ENCODE results near the gene PTPRF.

PTPRF gene

GRCh38 chr1:43537423-43538142 lies 6.9 kb downstream of the PTPRF start:
- H3K4me1 Mint-ChIP-seq = no peaks in the 10 kb centered on the region
- no peaks in the 10 kb centered on the region for H3K36me3 Mint-ChIP-seq
- ATAC-seq (ENCODE audit: low read depth) = no peak
- H3K27ac Mint-ChIP-seq = no peak overlapping the region
- H3K9me3 Mint-ChIP-seq = no peaks in the 10 kb centered on the region
- no peak for DNase-seq (ENCODE audit: low spot score in 2 of 2)
- H3K4me3 Mint-ChIP-seq = no peak overlapping the region
- peaks cover 23% of the 10 kb centered on the region for H3K27me3 Mint-ChIP-seq

- no peak overlapping the region for H3K27ac Mint-ChIP-seq
- ATAC-seq (ENCODE audit: low read depth) (no peak), DNase-seq (ENCODE audit: low spot score in 2 of 2) (no peak)
- peaks cover 18% of the 10 kb centered on the region for H3K27me3 Mint-ChIP-seq
- H3K9me3 Mint-ChIP-seq = no peaks in the 10 kb centered on the region
- H3K4me1 Mint-ChIP-seq = no peaks in the 10 kb centered on the region
- no peak overlapping the region for H3K4me3 Mint-ChIP-seq
- H3K36me3 Mint-ChIP-seq = no peaks in the 10 kb centered on the region
Observed at GRCh38 chr1:43538143-43538487, 7.4 kb downstream of the PTPRF start.

GRCh38 chr1:43538969-43539368 lies 8.3 kb downstream of the PTPRF start:
- no peaks in the 10 kb centered on the region for H3K9me3 Mint-ChIP-seq
- H3K27ac Mint-ChIP-seq = no peak overlapping the region
- H3K27me3 Mint-ChIP-seq = peaks cover 18% of the 10 kb centered on the region
- H3K4me1 Mint-ChIP-seq = no peaks in the 10 kb centered on the region
- no peaks in the 10 kb centered on the region for H3K36me3 Mint-ChIP-seq
- H3K4me3 Mint-ChIP-seq = no peak overlapping the region
- no peak for ATAC-seq (ENCODE audit: low read depth)
- no peak for DNase-seq (ENCODE audit: low spot score in 2 of 2)

GRCh38 chr1:43539726-43540434 lies 9.2 kb downstream of the PTPRF start:
- H3K4me1 Mint-ChIP-seq = no peaks in the 10 kb centered on the region
- ATAC-seq (ENCODE audit: low read depth) (no peak), DNase-seq (ENCODE audit: low spot score in 2 of 2) (no peak)
- H3K36me3 Mint-ChIP-seq = no peaks in the 10 kb centered on the region
- H3K4me3 Mint-ChIP-seq = no peak overlapping the region
- no peaks in the 10 kb centered on the region for H3K9me3 Mint-ChIP-seq
- H3K27ac Mint-ChIP-seq = no peak overlapping the region
- H3K27me3 Mint-ChIP-seq = peaks cover 13% of the 10 kb centered on the region

GRCh38 chr1:43540653-43541071 lies 10.0 kb downstream of the PTPRF start:
- Mint-ChIP-seq H3K36me3 (no peaks in the 10 kb centered on the region), H3K9me3 (no peaks in the 10 kb centered on the region), H3K27ac (no peak overlapping the region), H3K4me1 (no peaks in the 10 kb centered on the region), H3K4me3 (no peak overlapping the region), H3K27me3 (peaks cover 13% of the 10 kb centered on the region)
- ATAC-seq (ENCODE audit: low read depth) (no peak), DNase-seq (ENCODE audit: low spot score in 2 of 2) (no peak)

GRCh38 chr1:43541141-43541540 lies 10.5 kb downstream of the PTPRF start:
- ATAC-seq (ENCODE audit: low read depth) (no peak), DNase-seq (ENCODE audit: low spot score in 2 of 2) (no peak)
- H3K9me3 Mint-ChIP-seq = no peaks in the 10 kb centered on the region
- no peak overlapping the region for H3K4me3 Mint-ChIP-seq
- H3K36me3 Mint-ChIP-seq = no peaks in the 10 kb centered on the region
- no peaks in the 10 kb centered on the region for H3K4me1 Mint-ChIP-seq
- H3K27me3 Mint-ChIP-seq = peaks cover 13% of the 10 kb centered on the region
- H3K27ac Mint-ChIP-seq = no peak overlapping the region

- H3K27me3 Mint-ChIP-seq = peaks cover 16% of the 10 kb centered on the region
- ATAC-seq (ENCODE audit: low read depth) = no peak
- peaks cover 3% of the 10 kb centered on the region for H3K4me1 Mint-ChIP-seq
- H3K27ac Mint-ChIP-seq = no peak overlapping the region
- H3K4me3 Mint-ChIP-seq = no peak overlapping the region
- no peak for DNase-seq (ENCODE audit: low spot score in 2 of 2)
- no peaks in the 10 kb centered on the region for H3K36me3 Mint-ChIP-seq
- H3K9me3 Mint-ChIP-seq = no peaks in the 10 kb centered on the region
Observed at GRCh38 chr1:43541721-43542401, 11.2 kb downstream of the PTPRF start.

GRCh38 chr1:43542527-43543458 lies 12.1 kb downstream of the PTPRF start:
- Mint-ChIP-seq H3K27me3 (peaks cover 17% of the 10 kb centered on the region), H3K9me3 (no peaks in the 10 kb centered on the region), H3K4me3 (no peak overlapping the region), H3K4me1 (peaks cover 3% of the 10 kb centered on the region), H3K36me3 (no peaks in the 10 kb centered on the region), H3K27ac (no peak overlapping the region)
- DNase-seq (ENCODE audit: low spot score in 2 of 2) (no peak), ATAC-seq (ENCODE audit: low read depth) (no peak)

GRCh38 chr1:43543567-43543966 lies 12.9 kb downstream of the PTPRF start:
- no peaks in the 10 kb centered on the region for H3K36me3 Mint-ChIP-seq
- H3K9me3 Mint-ChIP-seq = no peaks in the 10 kb centered on the region
- peaks cover 16% of the 10 kb centered on the region for H3K27me3 Mint-ChIP-seq
- no peak overlapping the region for H3K4me3 Mint-ChIP-seq
- no peak overlapping the region for H3K27ac Mint-ChIP-seq
- H3K4me1 Mint-ChIP-seq = peaks cover 3% of the 10 kb centered on the region
- ATAC-seq (ENCODE audit: low read depth) (no peak), DNase-seq (ENCODE audit: low spot score in 2 of 2) (no peak)

- Mint-ChIP-seq H3K9me3 (no peaks in the 10 kb centered on the region), H3K4me1 (peaks cover 4% of the 10 kb centered on the region), H3K27me3 (peaks cover 13% of the 10 kb centered on the region), H3K27ac (no peak overlapping the region), H3K4me3 (no peak overlapping the region), H3K36me3 (no peaks in the 10 kb centered on the region)
- no peak for DNase-seq (ENCODE audit: low spot score in 2 of 2)
- no peak for ATAC-seq (ENCODE audit: low read depth)
Observed at GRCh38 chr1:43545339-43545694, 14.6 kb downstream of the PTPRF start.

- Mint-ChIP-seq H3K4me3 (no peak overlapping the region), H3K4me1 (peaks cover 7% of the 10 kb centered on the region), H3K36me3 (no peaks in the 10 kb centered on the region), H3K9me3 (peaks cover 2% of the 10 kb centered on the region), H3K27me3 (peaks cover 18% of the 10 kb centered on the region), H3K27ac (no peak overlapping the region)
- ATAC-seq (ENCODE audit: low read depth) = no peak
- no peak for DNase-seq (ENCODE audit: low spot score in 2 of 2)
Observed at GRCh38 chr1:43545695-43546387, 15.2 kb downstream of the PTPRF start.

- Mint-ChIP-seq H3K4me3 (no peak overlapping the region), H3K27me3 (peaks cover 21% of the 10 kb centered on the region), H3K27ac (no peak overlapping the region), H3K9me3 (peaks cover 2% of the 10 kb centered on the region), H3K36me3 (no peaks in the 10 kb centered on the region), H3K4me1 (peaks cover 7% of the 10 kb centered on the region)
- ATAC-seq (ENCODE audit: low read depth) (no peak), DNase-seq (ENCODE audit: low spot score in 2 of 2) (no peak)
Observed at GRCh38 chr1:43546388-43547100, 15.9 kb downstream of the PTPRF start.

- ATAC-seq (ENCODE audit: low read depth) = no peak
- DNase-seq (ENCODE audit: low spot score in 2 of 2) = no peak
- no peak overlapping the region for H3K4me3 Mint-ChIP-seq
- no peaks in the 10 kb centered on the region for H3K36me3 Mint-ChIP-seq
- H3K4me1 Mint-ChIP-seq = peaks cover 7% of the 10 kb centered on the region
- peaks cover 23% of the 10 kb centered on the region for H3K27me3 Mint-ChIP-seq
- H3K27ac Mint-ChIP-seq = no peak overlapping the region
- peaks cover 2% of the 10 kb centered on the region for H3K9me3 Mint-ChIP-seq
Observed at GRCh38 chr1:43547538-43548072, 16.9 kb downstream of the PTPRF start.
